GM18511 (cell line): ENCODE measurements around the gene PDZD2.

Experiments
- ATAC-seq: cut with Tn5 transposase; IDR thresholded peaks from one replicate; pipeline ENCODE4 v1.9.1; 2021; ENCODE audit warnings: mild to moderate bottlenecking, moderate library complexity; ENCODE audit not compliant: unreplicated experiment

PDZD2 gene

GRCh38 chr5:32090026-32090754 is 451.3 kb downstream of the PDZD2 start:
- ATAC-seq, result no peak

GRCh38 chr5:32090755-32091128 is 451.8 kb downstream of the PDZD2 start:
- no peak for ATAC-seq

GRCh38 chr5:32092938-32093812 is 454.2 kb downstream of the PDZD2 start:
- peak; percentile 91 for ATAC-seq

- no peak for ATAC-seq
Observed at GRCh38 chr5:32094691-32095090, 455.8 kb downstream of the PDZD2 start.

- no peak for ATAC-seq
Observed at GRCh38 chr5:32095261-32095671, 456.3 kb downstream of the PDZD2 start.

- no peak for ATAC-seq
Observed at GRCh38 chr5:32096891-32097595, 458.1 kb downstream of the PDZD2 start.

GRCh38 chr5:32098291-32098690 is 459.4 kb downstream of the PDZD2 start:
- ATAC-seq, result no peak

- ATAC-seq, result no peak
Observed at GRCh38 chr5:32098890-32099310, 460.0 kb downstream of the PDZD2 start.

GRCh38 chr5:32099486-32100035 is 460.6 kb downstream of the PDZD2 start:
- ATAC-seq, result no peak

GRCh38 chr5:32100230-32100629 is 461.3 kb downstream of the PDZD2 start:
- ATAC-seq, result no peak

GRCh38 chr5:32100691-32101302 is 461.9 kb downstream of the PDZD2 start:
- no peak for ATAC-seq

- ATAC-seq, result no peak
Observed at GRCh38 chr5:32102254-32102986, 463.5 kb downstream of the PDZD2 start.

GRCh38 chr5:32103521-32103920 is 464.6 kb downstream of the PDZD2 start:
- no peak for ATAC-seq

- no peak for ATAC-seq
Observed at GRCh38 chr5:32107291-32107690, 468.4 kb downstream of the PDZD2 start.

GRCh38 chr5:32108167-32108566 is 469.2 kb downstream of the PDZD2 start:
- no peak for ATAC-seq

GRCh38 chr5:32109236-32109635 is 470.3 kb downstream of the PDZD2 start:
- no peak for ATAC-seq

- no peak for ATAC-seq
Observed at GRCh38 chr5:32110111-32110696, 471.3 kb downstream of the PDZD2 start.

- no peak for ATAC-seq
Observed at GRCh38 chr5:32115985-32116384, 477.1 kb downstream of the PDZD2 start.

- ATAC-seq, result no peak
Observed at GRCh38 chr5:32116574-32117313, 477.8 kb downstream of the PDZD2 start.
